NCI-H345 (cell line): ENCODE results near the gene ATXN3L.
"Not testable (repeated sequence)": the region's sequence is repeated elsewhere in the genome, so short reads cannot be mapped to it uniquely, and the experiment has no call there.

Experiments used
- DNase-seq: peaks from one replicate; lab custom pipeline; 2025; lab: John Stamatoyannopoulos, UW

ATXN3L gene

GRCh38 chrX:13305108-13305507 lies 14.7 kb downstream of the ATXN3L start:
- DNase-seq = no peak

GRCh38 chrX:13304052-13304451 lies 15.8 kb downstream of the ATXN3L start:
- DNase-seq = no peak

GRCh38 chrX:13303248-13303647 lies 16.6 kb downstream of the ATXN3L start:
- DNase-seq = not testable (repeated sequence)

- DNase-seq = no peak
Observed at GRCh38 chrX:13298836-13299235, 21.0 kb downstream of the ATXN3L start.

- no peak for DNase-seq
Observed at GRCh38 chrX:13295841-13296240, 24.0 kb downstream of the ATXN3L start.

- peak; percentile 56 for DNase-seq
Observed at GRCh38 chrX:13293700-13294099, 26.2 kb downstream of the ATXN3L start.

GRCh38 chrX:13290891-13291614 lies 28.8 kb downstream of the ATXN3L start:
- no peak for DNase-seq

GRCh38 chrX:13288671-13289070 lies 31.2 kb downstream of the ATXN3L start:
- no peak for DNase-seq

GRCh38 chrX:13287816-13288215 lies 32.0 kb downstream of the ATXN3L start:
- DNase-seq = no peak

- no peak for DNase-seq
Observed at GRCh38 chrX:13285693-13286092, 34.2 kb downstream of the ATXN3L start.

GRCh38 chrX:13285229-13285628 lies 34.6 kb downstream of the ATXN3L start:
- no peak for DNase-seq

GRCh38 chrX:13284570-13284969 lies 35.3 kb downstream of the ATXN3L start:
- DNase-seq = no peak

GRCh38 chrX:13283950-13284546 lies 35.8 kb downstream of the ATXN3L start:
- DNase-seq = no peak

- no peak for DNase-seq
Observed at GRCh38 chrX:13283512-13283911, 36.3 kb downstream of the ATXN3L start.

GRCh38 chrX:13281289-13281688 lies 38.6 kb downstream of the ATXN3L start:
- no peak for DNase-seq

GRCh38 chrX:13279279-13280018 lies 40.4 kb downstream of the ATXN3L start:
- no peak for DNase-seq

GRCh38 chrX:13277539-13277938 lies 42.3 kb downstream of the ATXN3L start:
- DNase-seq = no peak

- DNase-seq = no peak
Observed at GRCh38 chrX:13276991-13277390, 42.9 kb downstream of the ATXN3L start.

GRCh38 chrX:13275031-13275430 lies 44.8 kb downstream of the ATXN3L start:
- DNase-seq = no peak

- no peak for DNase-seq
Observed at GRCh38 chrX:13272426-13272825, 47.4 kb downstream of the ATXN3L start.

- no peak for DNase-seq
Observed at GRCh38 chrX:13271511-13271910, 48.3 kb downstream of the ATXN3L start.

GRCh38 chrX:13270360-13270759 lies 49.5 kb downstream of the ATXN3L start:
- no peak for DNase-seq

GRCh38 chrX:13268874-13269273 lies 51.0 kb downstream of the ATXN3L start:
- DNase-seq = no peak
